DND-41 (cell line): Measurements from ENCODE around the gene ARHGEF16.

Experiments
- EZH2 ChIP-seq: IDR thresholded peaks from 3 replicates; pipeline ENCODE4 v1.6.1; 2012; ENCODE audit warnings: borderline replicate concordance, low read depth, mild to moderate bottlenecking, moderate library complexity, low read length, inconsistent platforms; ENCODE audit not compliant: severe bottlenecking
- TF ChIP-seq, protein P1 (sequence below): IDR thresholded peaks from 2 replicates; pipeline ENCODE4 v1.5.1; 2012; ENCODE audit warnings: borderline replicate concordance, low read length, moderate library complexity, mild to moderate bottlenecking; ENCODE audit not compliant: poor library complexity, severe bottlenecking; ENCODE audit errors: extremely low read depth

DNA sequence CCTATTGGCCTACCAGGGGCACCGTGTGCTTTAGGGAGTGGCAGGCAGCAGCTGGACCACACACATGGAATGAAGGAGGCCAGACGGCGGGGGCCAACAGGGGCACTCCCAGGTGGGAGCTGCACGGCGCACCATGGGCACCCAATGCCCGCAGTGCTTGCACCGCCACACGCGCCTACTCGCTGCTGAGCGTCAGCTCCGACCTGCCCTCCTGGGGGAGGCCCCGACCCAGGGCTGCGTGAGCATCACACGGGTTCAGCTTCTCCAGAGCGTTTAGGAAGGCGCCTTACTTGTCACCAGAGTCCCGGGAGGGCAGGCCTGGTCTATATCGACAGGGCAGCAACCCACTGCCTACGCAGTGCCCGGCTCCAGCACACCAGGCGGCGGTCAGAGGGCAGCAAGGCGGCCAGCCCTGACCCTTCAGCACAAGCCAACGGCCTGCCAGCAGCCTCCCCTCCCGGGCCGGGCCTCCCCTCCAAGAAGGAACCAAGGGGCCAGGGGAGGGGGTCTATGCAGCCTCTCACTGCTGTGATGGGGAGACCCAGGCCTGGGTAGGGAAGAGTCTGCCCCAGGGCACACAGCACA, 64.9 kb downstream of the ARHGEF16 start:
- TF ChIP-seq, protein P1, sequence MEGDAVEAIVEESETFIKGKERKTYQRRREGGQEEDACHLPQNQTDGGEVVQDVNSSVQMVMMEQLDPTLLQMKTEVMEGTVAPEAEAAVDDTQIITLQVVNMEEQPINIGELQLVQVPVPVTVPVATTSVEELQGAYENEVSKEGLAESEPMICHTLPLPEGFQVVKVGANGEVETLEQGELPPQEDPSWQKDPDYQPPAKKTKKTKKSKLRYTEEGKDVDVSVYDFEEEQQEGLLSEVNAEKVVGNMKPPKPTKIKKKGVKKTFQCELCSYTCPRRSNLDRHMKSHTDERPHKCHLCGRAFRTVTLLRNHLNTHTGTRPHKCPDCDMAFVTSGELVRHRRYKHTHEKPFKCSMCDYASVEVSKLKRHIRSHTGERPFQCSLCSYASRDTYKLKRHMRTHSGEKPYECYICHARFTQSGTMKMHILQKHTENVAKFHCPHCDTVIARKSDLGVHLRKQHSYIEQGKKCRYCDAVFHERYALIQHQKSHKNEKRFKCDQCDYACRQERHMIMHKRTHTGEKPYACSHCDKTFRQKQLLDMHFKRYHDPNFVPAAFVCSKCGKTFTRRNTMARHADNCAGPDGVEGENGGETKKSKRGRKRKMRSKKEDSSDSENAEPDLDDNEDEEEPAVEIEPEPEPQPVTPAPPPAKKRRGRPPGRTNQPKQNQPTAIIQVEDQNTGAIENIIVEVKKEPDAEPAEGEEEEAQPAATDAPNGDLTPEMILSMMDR: no peak
- TF ChIP-seq EZH2: no peak
